ENCODE results near the gene TVP23A. TPM values are rescaled to one million over a fixed set of nuclear protein-coding genes. Genes with fewer than 3 reads are reported as not detected.
A peak's percentile ranks its signal among the peaks of the same experiment; 100 is the strongest.

The TVP23A gene
- total and polyA plus RNA-seq, 10 donors = 0.29 to 2.2 (median 0.92) TPM; not detected in 1

- Histone ChIP-seq H3K4me3 (no peak overlapping the region), H3K4me1 (peaks cover 7 to 28% (median 17%) of the 10 kb centered on the region in 6 donors), H3K36me3 (peaks cover 8 to 100% (median 64%) of the 10 kb centered on the region in 6 donors), H3K27me3 (replicated peaks in 1 of 7) (no peaks in the 10 kb centered on the region), H3K9me3 (no peaks in the 10 kb centered on the region), H3K27ac (no peak overlapping the region)
- DNase-seq = no peak
- intact Hi-C loops (cut with DNase I; ENCODE audit: low total_unique reads) = no loop called here
- WGBS, 5 donors = 76 to 98% (median 86%) methylated on average over 7 of the region's 7 CpGs
- TF ChIP-seq POLR2A (IDR thresholded peaks at IDR 0.05) (no peak), POLR2AphosphoS5 (IDR thresholded peaks at IDR 0.05) (no peak)
- TF ChIP-seq, protein P1, sequence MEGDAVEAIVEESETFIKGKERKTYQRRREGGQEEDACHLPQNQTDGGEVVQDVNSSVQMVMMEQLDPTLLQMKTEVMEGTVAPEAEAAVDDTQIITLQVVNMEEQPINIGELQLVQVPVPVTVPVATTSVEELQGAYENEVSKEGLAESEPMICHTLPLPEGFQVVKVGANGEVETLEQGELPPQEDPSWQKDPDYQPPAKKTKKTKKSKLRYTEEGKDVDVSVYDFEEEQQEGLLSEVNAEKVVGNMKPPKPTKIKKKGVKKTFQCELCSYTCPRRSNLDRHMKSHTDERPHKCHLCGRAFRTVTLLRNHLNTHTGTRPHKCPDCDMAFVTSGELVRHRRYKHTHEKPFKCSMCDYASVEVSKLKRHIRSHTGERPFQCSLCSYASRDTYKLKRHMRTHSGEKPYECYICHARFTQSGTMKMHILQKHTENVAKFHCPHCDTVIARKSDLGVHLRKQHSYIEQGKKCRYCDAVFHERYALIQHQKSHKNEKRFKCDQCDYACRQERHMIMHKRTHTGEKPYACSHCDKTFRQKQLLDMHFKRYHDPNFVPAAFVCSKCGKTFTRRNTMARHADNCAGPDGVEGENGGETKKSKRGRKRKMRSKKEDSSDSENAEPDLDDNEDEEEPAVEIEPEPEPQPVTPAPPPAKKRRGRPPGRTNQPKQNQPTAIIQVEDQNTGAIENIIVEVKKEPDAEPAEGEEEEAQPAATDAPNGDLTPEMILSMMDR (IDR thresholded peaks at IDR 0.05 in 8 of 11, conservative IDR thresholded peaks at IDR 0.05 in 3 of 11) = no peak
Observed at GRCh38 chr16:10763456-10763855, 55.1 kb downstream of the TVP23A start.

GRCh38 chr16:10762336-10763016, 56.1 kb downstream of the TVP23A start:
- TF ChIP-seq POLR2A (IDR thresholded peaks at IDR 0.05) (no peak), POLR2AphosphoS5 (IDR thresholded peaks at IDR 0.05) (peak in 1 of 3 donors; percentile 32)
- TF ChIP-seq, protein P1 (IDR thresholded peaks at IDR 0.05 in 8 of 11, conservative IDR thresholded peaks at IDR 0.05 in 3 of 11) = no peak
- Histone ChIP-seq H3K4me3 (no peak overlapping the region), H3K4me1 (peaks cover 7 to 28% (median 17%) of the 10 kb centered on the region in 6 donors), H3K9me3 (no peaks in the 10 kb centered on the region), H3K27me3 (replicated peaks in 1 of 7) (no peaks in the 10 kb centered on the region), H3K36me3 (peaks cover 10 to 100% (median 68%) of the 10 kb centered on the region in 6 donors), H3K27ac (no peak overlapping the region)
- peak; percentile 73 for DNase-seq
- whole genome bisulfite sequencing, 5 donors = 89 to 95% (median 93%) methylated on average over 16 to 35 of the region's 35 CpGs
- intact Hi-C loops (cut with DNase I; ENCODE audit: low total_unique reads) = no loop called here

GRCh38 chr16:10761373-10761772, 57.2 kb downstream of the TVP23A start:
- no peaks in the 10 kb centered on the region for H3K27me3 ChIP-seq (replicated peaks in 1 of 7)
- TF ChIP-seq POLR2A (IDR thresholded peaks at IDR 0.05) (no peak), POLR2AphosphoS5 (IDR thresholded peaks at IDR 0.05) (no peak)
- TF ChIP-seq, protein P1 (IDR thresholded peaks at IDR 0.05 in 8 of 11, conservative IDR thresholded peaks at IDR 0.05 in 3 of 11) = no peak
- DNase-seq = no peak
- peaks cover 10 to 100% (median 78%) of the 10 kb centered on the region in 6 donors for H3K36me3 ChIP-seq
- H3K27ac ChIP-seq = no peak overlapping the region
- intact Hi-C loops (cut with DNase I; ENCODE audit: low total_unique reads) = no loop called here
- no peaks in the 10 kb centered on the region for H3K9me3 ChIP-seq
- no peak overlapping the region for H3K4me3 ChIP-seq
- 81 to 93% (median 88%) methylated on average over 8 of the region's 8 CpGs for WGBS, 5 donors
- H3K4me1 ChIP-seq = peaks cover 7 to 23% (median 16%) of the 10 kb centered on the region in 6 donors

- H3K27ac ChIP-seq = no peak overlapping the region
- no peaks in the 10 kb centered on the region for H3K27me3 ChIP-seq (replicated peaks in 1 of 7)
- no peaks in the 10 kb centered on the region for H3K9me3 ChIP-seq
- H3K36me3 ChIP-seq = peaks cover 10 to 100% (median 83%) of the 10 kb centered on the region in 6 donors
- WGBS, 5 donors = 61 to 76% (median 65%) methylated on average over 3 of the region's 3 CpGs
- TF ChIP-seq, protein P1 (IDR thresholded peaks at IDR 0.05 in 8 of 11, conservative IDR thresholded peaks at IDR 0.05 in 3 of 11) = no peak
- TF ChIP-seq POLR2AphosphoS5 (IDR thresholded peaks at IDR 0.05) = no peak
- no peak for TF ChIP-seq POLR2A (IDR thresholded peaks at IDR 0.05)
- H3K4me1 ChIP-seq = peaks cover 7 to 18% (median 12%) of the 10 kb centered on the region in 6 donors
- DNase-seq = no peak
- H3K4me3 ChIP-seq = no peak overlapping the region
- intact Hi-C loops (cut with DNase I; ENCODE audit: low total_unique reads) = no loop called here
Observed at GRCh38 chr16:10760858-10761257, 57.7 kb downstream of the TVP23A start.

Measured in spleen (tissue), 11 donors.